BLaER1 (cell line): ENCODE measurements around the gene ATP2B3.
A peak's percentile ranks its signal among the peaks of the same experiment; 100 is the strongest.

ENCODE experiments used
- H3K27ac ChIP-seq: shearing (Covaris generic); formaldehyde crosslinking; 2 replicates; pipeline ENCODE4 v1.8.1; 2022
- H3K27me3 ChIP-seq: shearing (Covaris generic); formaldehyde crosslinking; 2 replicates; pipeline ENCODE4 v1.8.1; 2022
- H3K36me3 ChIP-seq: shearing (Covaris generic); formaldehyde crosslinking; 2 replicates; pipeline ENCODE4 v1.8.1; 2022
- H3K4me1 ChIP-seq: shearing (Covaris generic); formaldehyde crosslinking; 2 replicates; pipeline ENCODE4 v1.8.1; 2022
- H3K4me2 ChIP-seq: shearing (Covaris generic); formaldehyde crosslinking; 2 replicates; pipeline ENCODE4 v1.8.1; 2022
- H3K4me3 ChIP-seq: shearing (Covaris generic); formaldehyde crosslinking; 2 replicates; pipeline ENCODE4 v1.8.1; 2022
- H3K9ac ChIP-seq: shearing (Covaris generic); formaldehyde crosslinking; 2 replicates; pipeline ENCODE4 v1.8.1; 2022
- H3K9me3 ChIP-seq: shearing (Covaris generic); formaldehyde crosslinking; 2 replicates; pipeline ENCODE4 v1.8.1; 2022
- H4K20me1 ChIP-seq: shearing (Covaris generic); formaldehyde crosslinking; 2 replicates; pipeline ENCODE4 v1.8.1; 2022
- Cebpa-rat ChIP-seq: shearing (Covaris generic); IDR thresholded peaks from 2 replicates; pipeline ENCODE4 v1.8.1; 2022

The ATP2B3 gene

GRCh38 chrX:153515435-153515834, 2.0 kb upstream of the ATP2B3 start:
- H3K4me3 ChIP-seq = no peak overlapping the region
- no peaks in the 10 kb centered on the region for H3K36me3 ChIP-seq
- H3K4me1 ChIP-seq = peaks cover 36% of the 10 kb centered on the region
- H3K4me2 ChIP-seq = no peak overlapping the region; the same call in 1 of the 2 replicates
- H3K27ac ChIP-seq = no peak overlapping the region
- H4K20me1 ChIP-seq = peaks cover 6% of the 10 kb centered on the region; the same call in 1 of the 2 replicates
- peaks cover 58% of the 10 kb centered on the region for H3K27me3 ChIP-seq
- no peak overlapping the region for H3K9ac ChIP-seq
- TF ChIP-seq Cebpa-rat = no peak
- H3K9me3 ChIP-seq = no peaks in the 10 kb centered on the region

GRCh38 chrX:153516073-153516472, 1.4 kb upstream of the ATP2B3 start:
- peaks cover 64% of the 10 kb centered on the region for H3K27me3 ChIP-seq
- H3K9me3 ChIP-seq = no peaks in the 10 kb centered on the region
- H3K36me3 ChIP-seq = no peaks in the 10 kb centered on the region
- H4K20me1 ChIP-seq = peaks cover 11% of the 10 kb centered on the region; the same call in 1 of the 2 replicates
- peaks cover 32% of the 10 kb centered on the region for H3K4me1 ChIP-seq
- H3K4me2 ChIP-seq = peak overlapping the region; percentile 39; the same call in 1 of the 2 replicates
- H3K4me3 ChIP-seq = no peak overlapping the region
- H3K9ac ChIP-seq = no peak overlapping the region
- no peak for TF ChIP-seq Cebpa-rat
- no peak overlapping the region for H3K27ac ChIP-seq

GRCh38 chrX:153517946-153518834, 748 bp downstream of the ATP2B3 start:
- Histone ChIP-seq H3K36me3 (no peaks in the 10 kb centered on the region), H3K9ac (no peak overlapping the region), H3K4me2 (no peak overlapping the region), H3K27me3 (peaks cover 80% of the 10 kb centered on the region), H3K4me3 (no peak overlapping the region), H3K27ac (no peak overlapping the region), H3K9me3 (no peaks in the 10 kb centered on the region), H3K4me1 (peaks cover 32% of the 10 kb centered on the region), H4K20me1 (peaks cover 31% of the 10 kb centered on the region; the same call in 1 of the 2 replicates)
- TF ChIP-seq Cebpa-rat = no peak

GRCh38 chrX:153519569-153520286, 2.3 kb downstream of the ATP2B3 start:
- H3K27me3 ChIP-seq = peaks cover 87% of the 10 kb centered on the region
- no peak overlapping the region for H3K4me2 ChIP-seq
- H3K4me3 ChIP-seq = no peak overlapping the region
- H3K9ac ChIP-seq = no peak overlapping the region
- peaks cover 32% of the 10 kb centered on the region for H3K4me1 ChIP-seq
- no peaks in the 10 kb centered on the region for H3K9me3 ChIP-seq
- H3K27ac ChIP-seq = no peak overlapping the region
- no peak for TF ChIP-seq Cebpa-rat
- no peaks in the 10 kb centered on the region for H3K36me3 ChIP-seq
- peaks cover 32% of the 10 kb centered on the region; the same call in 1 of the 2 replicates for H4K20me1 ChIP-seq

- Histone ChIP-seq H3K4me1 (peaks cover 29% of the 10 kb centered on the region), H3K27ac (no peak overlapping the region), H3K36me3 (no peaks in the 10 kb centered on the region), H3K9me3 (no peaks in the 10 kb centered on the region), H3K4me2 (no peak overlapping the region), H4K20me1 (peaks cover 37% of the 10 kb centered on the region; the same call in 1 of the 2 replicates), H3K9ac (no peak overlapping the region), H3K4me3 (no peak overlapping the region), H3K27me3 (peaks cover 92% of the 10 kb centered on the region)
- TF ChIP-seq Cebpa-rat = no peak
These were observed 3.0 kb downstream of the ATP2B3 start for GRCh38 chrX:153520287-153520917.

GRCh38 chrX:153521034-153521433, 3.6 kb downstream of the ATP2B3 start:
- H3K4me2 ChIP-seq = peak overlapping the region; percentile 42
- no peak overlapping the region for H3K27ac ChIP-seq
- no peak overlapping the region for H3K4me3 ChIP-seq
- peaks cover 22% of the 10 kb centered on the region for H3K4me1 ChIP-seq
- no peak for TF ChIP-seq Cebpa-rat
- H4K20me1 ChIP-seq = peaks cover 42% of the 10 kb centered on the region; the same call in 1 of the 2 replicates
- H3K36me3 ChIP-seq = no peaks in the 10 kb centered on the region
- H3K9ac ChIP-seq = no peak overlapping the region
- H3K9me3 ChIP-seq = no peaks in the 10 kb centered on the region
- H3K27me3 ChIP-seq = peaks cover 92% of the 10 kb centered on the region

GRCh38 chrX:153522259-153522658, 4.8 kb downstream of the ATP2B3 start:
- no peak overlapping the region for H3K9ac ChIP-seq
- no peak overlapping the region for H3K27ac ChIP-seq
- H3K4me1 ChIP-seq = peaks cover 13% of the 10 kb centered on the region
- H3K4me3 ChIP-seq = no peak overlapping the region
- peaks cover 92% of the 10 kb centered on the region for H3K27me3 ChIP-seq
- H3K9me3 ChIP-seq = no peaks in the 10 kb centered on the region
- no peak for TF ChIP-seq Cebpa-rat
- H4K20me1 ChIP-seq = peaks cover 42% of the 10 kb centered on the region; the same call in 1 of the 2 replicates
- H3K4me2 ChIP-seq = peak overlapping the region; percentile 42; the same call in 1 of the 2 replicates
- no peaks in the 10 kb centered on the region for H3K36me3 ChIP-seq

- Histone ChIP-seq H3K4me2 (no peak overlapping the region), H4K20me1 (peaks cover 45% of the 10 kb centered on the region; the same call in 1 of the 2 replicates), H3K4me1 (peaks cover 13% of the 10 kb centered on the region), H3K27ac (no peak overlapping the region), H3K36me3 (no peaks in the 10 kb centered on the region), H3K27me3 (peaks cover 92% of the 10 kb centered on the region), H3K9ac (no peak overlapping the region), H3K9me3 (no peaks in the 10 kb centered on the region), H3K4me3 (no peak overlapping the region)
- TF ChIP-seq Cebpa-rat = no peak
These were observed 5.8 kb downstream of the ATP2B3 start for GRCh38 chrX:153523269-153523668.

GRCh38 chrX:153524234-153524633, 6.8 kb downstream of the ATP2B3 start:
- Histone ChIP-seq H4K20me1 (peaks cover 48% of the 10 kb centered on the region; the same call in 1 of the 2 replicates), H3K4me1 (peaks cover 13% of the 10 kb centered on the region), H3K27ac (no peak overlapping the region), H3K36me3 (no peaks in the 10 kb centered on the region), H3K9me3 (no peaks in the 10 kb centered on the region), H3K4me3 (no peak overlapping the region), H3K9ac (no peak overlapping the region), H3K27me3 (peaks cover 88% of the 10 kb centered on the region), H3K4me2 (no peak overlapping the region)
- no peak for TF ChIP-seq Cebpa-rat
